ENCODE measurements around the gene BRAP.
A peak's percentile ranks its signal among the peaks of the same experiment; 100 is the strongest.
"Not testable (repeated sequence)": the region's sequence is repeated elsewhere in the genome, so short reads cannot be mapped to it uniquely, and the experiment has no call there.

The BRAP gene

GRCh38 chr12:111605911-111606766, 79.6 kb downstream of the BRAP start:
- no peak for DNase-seq

GRCh38 chr12:111602857-111603256, 82.9 kb downstream of the BRAP start:
- DNase-seq = not testable (repeated sequence)

GRCh38 chr12:111602348-111602747, 83.4 kb downstream of the BRAP start:
- no peak for DNase-seq

- not testable (repeated sequence) for DNase-seq
These were observed 84.8 kb downstream of the BRAP start for GRCh38 chr12:111600986-111601385.

- no peak for DNase-seq
These were observed 85.5 kb downstream of the BRAP start for GRCh38 chr12:111600205-111600642.

GRCh38 chr12:111599453-111600204, 86.1 kb downstream of the BRAP start:
- peak; percentile 77 to 95 (median 84) for DNase-seq

- peak in 5 of 6 experiments; percentile 69 to 95 (median 79) for DNase-seq
These were observed 86.9 kb downstream of the BRAP start, which contains the start of gene ATXN2 for GRCh38 chr12:111598637-111599452. Gene ATXN2, minus strand, starts transcription at chr12:111599315. Its CDS starts 281 bp downstream, at chr12:111599034.

GRCh38 chr12:111597831-111598636, 87.7 kb downstream of the BRAP start:
- DNase-seq = peak in 5 of 6 experiments; percentile 7 to 37 (median 25)

- peak in 4 of 6 experiments; percentile 20 to 33 (median 26) for DNase-seq
These were observed 88.5 kb downstream of the BRAP start for GRCh38 chr12:111596985-111597830.

GRCh38 chr12:111595341-111595835, 90.4 kb downstream of the BRAP start:
- DNase-seq = not testable (repeated sequence)

Data from stimulated activated naive CD4-positive, alpha-beta T cell (primary cell).